ENCODE results near the gene KRTAP5-6. TPM values are rescaled to one million over a fixed set of nuclear protein-coding genes. Genes with fewer than 3 reads are reported as not detected.

KRTAP5-6 gene
- total RNA-seq, 1 experiment from 2014 or later, result not detected

DNA sequence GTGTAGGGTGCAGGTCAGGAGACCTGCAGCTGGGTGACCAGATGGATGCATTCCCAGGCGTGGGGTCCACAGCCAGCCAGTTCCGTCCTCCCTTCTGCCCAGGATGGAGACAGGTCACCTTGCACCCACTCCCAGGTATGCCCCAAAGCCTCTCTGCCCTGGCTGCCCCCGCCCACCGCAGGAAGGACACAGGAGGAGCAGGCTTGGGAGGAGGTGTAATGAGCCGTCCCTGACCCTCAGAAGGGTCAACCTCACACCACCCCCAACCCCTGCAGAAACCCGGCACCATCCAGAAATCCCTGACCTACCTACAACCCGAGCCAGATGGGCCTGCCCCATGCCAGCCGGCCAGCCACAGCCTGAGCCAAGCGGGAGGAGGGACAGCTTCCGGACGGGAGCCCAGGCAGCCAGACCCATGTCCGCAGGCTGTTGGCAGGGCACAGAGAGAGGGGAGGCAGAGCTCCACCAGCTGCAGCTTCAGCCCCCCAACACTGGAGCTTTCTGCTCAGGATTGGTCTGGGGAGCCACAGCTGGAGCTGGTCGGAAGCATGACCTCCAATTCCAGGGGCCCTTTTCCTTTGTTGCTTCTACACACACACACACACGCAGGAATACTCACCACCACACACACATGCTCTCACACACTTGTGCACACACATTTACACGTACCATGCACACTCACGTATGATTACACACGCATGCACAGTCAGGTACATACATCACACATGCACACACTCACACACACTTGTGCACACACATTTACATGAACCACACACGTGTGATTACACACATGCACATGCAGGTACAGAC, 48.1 kb downstream of the KRTAP5-6 start:
- Histone ChIP-seq H3K4me3 (replicated peaks in 1 of 2; ENCODE audit: low read depth in 1 of 2, low read length in 2 of 2) (no peak overlapping the region), H3K9ac (ENCODE audit: low read length) (no peak overlapping the region), H3K27me3 (ENCODE audit: insufficient read depth, low read length) (peaks cover 12% of the 10 kb centered on the region; the same call in 1 of the 2 replicates), H3K36me3 (ENCODE audit: control insufficient read depth in 1 of 2, insufficient read depth in 2 of 2, low read length in 2 of 2) (no peaks in the 10 kb centered on the region), H3K4me2 (ENCODE audit: low read length) (no peak overlapping the region), H3K9me3 (ENCODE audit: control insufficient read depth in 1 of 2, insufficient read depth in 1 of 2, low read depth in 1 of 2, low read length in 2 of 2) (no peaks in the 10 kb centered on the region), H2AFZ (ENCODE audit: low read depth, low read length, poor library complexity, severe bottlenecking) (no peak overlapping the region), H3K4me1 (ENCODE audit: control insufficient read depth in 1 of 2, insufficient read depth in 2 of 2, low read length in 2 of 2) (no peaks in the 10 kb centered on the region), H3K27ac (ENCODE audit: low read depth, low read length) (no peak overlapping the region), H3K79me2 (ENCODE audit: insufficient read depth, low read length) (no peaks in the 10 kb centered on the region), H3K9me2 (ENCODE audit: insufficient read depth) (no peaks in the 10 kb centered on the region), H4K20me1 (ENCODE audit: insufficient read depth) (no peaks in the 10 kb centered on the region)
- TF ChIP-seq EZH2phosphoT487 (IDR thresholded peaks at IDR 0.05; ENCODE audit: borderline replicate concordance) (no peak), EGR1 (IDR thresholded peaks at IDR 0.05; ENCODE audit: low read depth) (no peak), FOSL1 (IDR thresholded peaks at IDR 0.05; ENCODE audit: low read depth) (no peak), POLR2AphosphoS5 (IDR thresholded peaks at IDR 0.05; ENCODE audit: low read depth, low read length) (no peak), POLR2A (IDR thresholded peaks at IDR 0.05; ENCODE audit: borderline replicate concordance, extremely low read depth, insufficient read depth, insufficient read length) (no peak), ZNF274 (IDR thresholded peaks at IDR 0.05; ENCODE audit: low read depth, low read length) (no peak), CEBPB (IDR thresholded peaks at IDR 0.05; ENCODE audit: low read depth) (no peak), YY1 (IDR thresholded peaks at IDR 0.05; ENCODE audit: extremely low read depth, insufficient replicate concordance, low read depth, low read length) (no peak), ZFX (IDR thresholded peaks at IDR 0.05) (no peak), SRF (IDR thresholded peaks at IDR 0.05; ENCODE audit: low read depth) (no peak), ELF1 (IDR thresholded peaks at IDR 0.05; ENCODE audit: borderline replicate concordance, low read depth) (no peak), SIN3A (IDR thresholded peaks at IDR 0.05; ENCODE audit: low read depth) (no peak), CBX3 (IDR thresholded peaks at IDR 0.05; ENCODE audit: low read depth) (no peak)
- TF ChIP-seq, protein P1, sequence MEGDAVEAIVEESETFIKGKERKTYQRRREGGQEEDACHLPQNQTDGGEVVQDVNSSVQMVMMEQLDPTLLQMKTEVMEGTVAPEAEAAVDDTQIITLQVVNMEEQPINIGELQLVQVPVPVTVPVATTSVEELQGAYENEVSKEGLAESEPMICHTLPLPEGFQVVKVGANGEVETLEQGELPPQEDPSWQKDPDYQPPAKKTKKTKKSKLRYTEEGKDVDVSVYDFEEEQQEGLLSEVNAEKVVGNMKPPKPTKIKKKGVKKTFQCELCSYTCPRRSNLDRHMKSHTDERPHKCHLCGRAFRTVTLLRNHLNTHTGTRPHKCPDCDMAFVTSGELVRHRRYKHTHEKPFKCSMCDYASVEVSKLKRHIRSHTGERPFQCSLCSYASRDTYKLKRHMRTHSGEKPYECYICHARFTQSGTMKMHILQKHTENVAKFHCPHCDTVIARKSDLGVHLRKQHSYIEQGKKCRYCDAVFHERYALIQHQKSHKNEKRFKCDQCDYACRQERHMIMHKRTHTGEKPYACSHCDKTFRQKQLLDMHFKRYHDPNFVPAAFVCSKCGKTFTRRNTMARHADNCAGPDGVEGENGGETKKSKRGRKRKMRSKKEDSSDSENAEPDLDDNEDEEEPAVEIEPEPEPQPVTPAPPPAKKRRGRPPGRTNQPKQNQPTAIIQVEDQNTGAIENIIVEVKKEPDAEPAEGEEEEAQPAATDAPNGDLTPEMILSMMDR (IDR thresholded peaks at IDR 0.05 in 2 of 3, conservative IDR thresholded peaks at IDR 0.05 in 1 of 3; ENCODE audit: borderline replicate concordance in 1 of 3, insufficient read depth in 1 of 3, low read depth in 2 of 3, low read length in 2 of 3), result no peak
- TF ChIP-seq, protein P2, sequence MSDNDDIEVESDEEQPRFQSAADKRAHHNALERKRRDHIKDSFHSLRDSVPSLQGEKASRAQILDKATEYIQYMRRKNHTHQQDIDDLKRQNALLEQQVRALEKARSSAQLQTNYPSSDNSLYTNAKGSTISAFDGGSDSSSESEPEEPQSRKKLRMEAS (IDR thresholded peaks at IDR 0.05), result no peak
- TF ChIP-seq, protein P3, sequence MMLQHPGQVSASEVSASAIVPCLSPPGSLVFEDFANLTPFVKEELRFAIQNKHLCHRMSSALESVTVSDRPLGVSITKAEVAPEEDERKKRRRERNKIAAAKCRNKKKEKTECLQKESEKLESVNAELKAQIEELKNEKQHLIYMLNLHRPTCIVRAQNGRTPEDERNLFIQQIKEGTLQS (IDR thresholded peaks at IDR 0.05), result no peak
- TF ChIP-seq, protein P4, sequence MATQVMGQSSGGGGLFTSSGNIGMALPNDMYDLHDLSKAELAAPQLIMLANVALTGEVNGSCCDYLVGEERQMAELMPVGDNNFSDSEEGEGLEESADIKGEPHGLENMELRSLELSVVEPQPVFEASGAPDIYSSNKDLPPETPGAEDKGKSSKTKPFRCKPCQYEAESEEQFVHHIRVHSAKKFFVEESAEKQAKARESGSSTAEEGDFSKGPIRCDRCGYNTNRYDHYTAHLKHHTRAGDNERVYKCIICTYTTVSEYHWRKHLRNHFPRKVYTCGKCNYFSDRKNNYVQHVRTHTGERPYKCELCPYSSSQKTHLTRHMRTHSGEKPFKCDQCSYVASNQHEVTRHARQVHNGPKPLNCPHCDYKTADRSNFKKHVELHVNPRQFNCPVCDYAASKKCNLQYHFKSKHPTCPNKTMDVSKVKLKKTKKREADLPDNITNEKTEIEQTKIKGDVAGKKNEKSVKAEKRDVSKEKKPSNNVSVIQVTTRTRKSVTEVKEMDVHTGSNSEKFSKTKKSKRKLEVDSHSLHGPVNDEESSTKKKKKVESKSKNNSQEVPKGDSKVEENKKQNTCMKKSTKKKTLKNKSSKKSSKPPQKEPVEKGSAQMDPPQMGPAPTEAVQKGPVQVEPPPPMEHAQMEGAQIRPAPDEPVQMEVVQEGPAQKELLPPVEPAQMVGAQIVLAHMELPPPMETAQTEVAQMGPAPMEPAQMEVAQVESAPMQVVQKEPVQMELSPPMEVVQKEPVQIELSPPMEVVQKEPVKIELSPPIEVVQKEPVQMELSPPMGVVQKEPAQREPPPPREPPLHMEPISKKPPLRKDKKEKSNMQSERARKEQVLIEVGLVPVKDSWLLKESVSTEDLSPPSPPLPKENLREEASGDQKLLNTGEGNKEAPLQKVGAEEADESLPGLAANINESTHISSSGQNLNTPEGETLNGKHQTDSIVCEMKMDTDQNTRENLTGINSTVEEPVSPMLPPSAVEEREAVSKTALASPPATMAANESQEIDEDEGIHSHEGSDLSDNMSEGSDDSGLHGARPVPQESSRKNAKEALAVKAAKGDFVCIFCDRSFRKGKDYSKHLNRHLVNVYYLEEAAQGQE (IDR thresholded peaks at IDR 0.05; ENCODE audit: low read depth), result no peak
- RAD21 ChIA-PET (ENCODE audit: low non-redundant PET in 1 of 2, low total read pairs in 2 of 2, uncharacterized antibody in 2 of 2, unreplicated experiment in 2 of 2), result no interaction called here
- CTCF ChIA-PET, result no interaction called here
- ATAC-seq (no peak), DNase-seq (ENCODE audit: low read depth, low spot score) (no peak)
- POLR2A ChIA-PET, result no interaction called here
- BruUV-seq (replicated peaks), result no TSS peak
- intact Hi-C loops (cut with micrococcal nuclease), result no loop called here
